Uterus (tissue), 2 donors: ENCODE results near the gene TMEM169.

Experiments
- POLR2A ChIP-seq, 2 donors: fragments of 450-650 bp; IDR thresholded peaks; one replicate each; pipeline ENCODE4 v1.6.1; 2016; ENCODE audit warnings: antibody characterized with exemption in 2 of 2, mild to moderate bottlenecking in 1 of 2, moderate library complexity in 1 of 2
- TF ChIP-seq, protein P1 (sequence below), 4 experiments: fragments of 200-600 bp in 2 of 4; fragments of 450-650 bp in 2 of 4; sonication (generic) in 2 of 4; IDR thresholded peaks; one replicate each; pipeline ENCODE4 v1.5.1; 2016 to 2019; ENCODE audit warnings: antibody characterized with exemption in 4 of 4, mild to moderate bottlenecking in 2 of 4, moderate library complexity in 1 of 4

DNA sequence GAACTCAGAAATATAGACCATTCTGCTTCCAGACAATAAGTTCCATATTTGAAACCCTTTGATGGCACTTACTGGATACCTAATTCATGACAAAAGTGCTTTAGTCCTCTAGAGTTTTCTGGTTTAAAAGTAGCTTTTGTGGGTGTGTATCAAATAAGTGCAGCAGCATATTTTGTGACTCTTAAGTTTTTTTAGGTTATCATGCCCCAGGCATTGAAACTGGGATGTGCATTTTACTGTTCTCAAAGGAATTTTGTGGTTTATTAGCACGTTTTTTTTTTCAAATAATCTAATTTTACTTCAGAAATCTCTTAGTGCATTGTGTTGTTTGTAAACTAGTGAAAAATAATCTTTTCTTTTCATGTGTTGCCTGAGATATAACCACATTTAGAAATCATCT, 28.9 kb downstream of the TMEM169 start:
- TF ChIP-seq, protein P1, sequence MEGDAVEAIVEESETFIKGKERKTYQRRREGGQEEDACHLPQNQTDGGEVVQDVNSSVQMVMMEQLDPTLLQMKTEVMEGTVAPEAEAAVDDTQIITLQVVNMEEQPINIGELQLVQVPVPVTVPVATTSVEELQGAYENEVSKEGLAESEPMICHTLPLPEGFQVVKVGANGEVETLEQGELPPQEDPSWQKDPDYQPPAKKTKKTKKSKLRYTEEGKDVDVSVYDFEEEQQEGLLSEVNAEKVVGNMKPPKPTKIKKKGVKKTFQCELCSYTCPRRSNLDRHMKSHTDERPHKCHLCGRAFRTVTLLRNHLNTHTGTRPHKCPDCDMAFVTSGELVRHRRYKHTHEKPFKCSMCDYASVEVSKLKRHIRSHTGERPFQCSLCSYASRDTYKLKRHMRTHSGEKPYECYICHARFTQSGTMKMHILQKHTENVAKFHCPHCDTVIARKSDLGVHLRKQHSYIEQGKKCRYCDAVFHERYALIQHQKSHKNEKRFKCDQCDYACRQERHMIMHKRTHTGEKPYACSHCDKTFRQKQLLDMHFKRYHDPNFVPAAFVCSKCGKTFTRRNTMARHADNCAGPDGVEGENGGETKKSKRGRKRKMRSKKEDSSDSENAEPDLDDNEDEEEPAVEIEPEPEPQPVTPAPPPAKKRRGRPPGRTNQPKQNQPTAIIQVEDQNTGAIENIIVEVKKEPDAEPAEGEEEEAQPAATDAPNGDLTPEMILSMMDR (IDR thresholded peaks at IDR 0.05): no peak
- no peak for TF ChIP-seq POLR2A (IDR thresholded peaks at IDR 0.05)
